GM12892 (cell line): ENCODE results near the gene ECE2.

Experiments
- POLR2A ChIP-seq: IDR thresholded peaks from 2 replicates; pipeline ENCODE4 v1.6.1; 2011; ENCODE audit warnings: low read depth, low read length, control low read depth
- POLR2AphosphoS5 ChIP-seq: IDR thresholded peaks from 2 replicates; pipeline ENCODE4 v1.6.1; 2011; ENCODE audit warnings: low read depth, low read length, control low read depth
- TAF1 ChIP-seq: IDR thresholded peaks from 2 replicates; pipeline ENCODE4 v1.6.1; 2011; ENCODE audit warnings: low read depth, mild to moderate bottlenecking, control low read depth, low read length, borderline replicate concordance

GRCh38 chr3:184261854-184262763 lies 13.7 kb upstream of the ECE2 start:
- TF ChIP-seq POLR2AphosphoS5 (no peak), POLR2A (no peak), TAF1 (no peak)
